SU-DHL-6 (cell line): ENCODE results near the gene FBXL20.
A peak's percentile ranks its signal among the peaks of the same experiment; 100 is the strongest.

ENCODE experiments used
- H2AFZ ChIP-seq: fragments of 200-600 bp; sonication (generic); 2 replicates; pipeline ENCODE4 v1.6.1; 2014; ENCODE audit warnings: low read depth, mild to moderate bottlenecking, moderate library complexity, mixed read lengths, antibody characterized with exemption, low read length; ENCODE audit not compliant: severe bottlenecking
- H3F3A ChIP-seq: fragments of 200-600 bp; shearing (Covaris generic); 2 replicates; pipeline ENCODE4 v1.6.0; 2016; ENCODE audit warnings: antibody characterized with exemption, mild to moderate bottlenecking; ENCODE audit not compliant: insufficient read depth
- H3K27ac ChIP-seq: fragments of 200-600 bp; sonication (generic); 2 replicates; pipeline ENCODE4 v1.5.1; 2016; ENCODE audit warnings: low read depth, mild to moderate bottlenecking, low read length, moderate library complexity, mixed read lengths
- H3K27me3 ChIP-seq: fragments of 200-600 bp; sonication (generic), shearing (Covaris generic); 2 replicates; pipeline ENCODE4 v1.6.0; 2014; ENCODE audit warnings: mild to moderate bottlenecking, low read length
- H3K36me3 ChIP-seq: fragments of 200-600 bp; sonication (generic); 2 replicates; pipeline ENCODE4 v1.6.1; 2014; ENCODE audit warnings: mild to moderate bottlenecking, low read length, mixed read lengths
- H3K4me2 ChIP-seq: fragments of 300-600, 200-600 bp; shearing (Covaris generic), sonication (generic); 2 replicates; pipeline ENCODE4 v1.6.0; 2014; ENCODE audit warnings: low read length, low read depth, mild to moderate bottlenecking; ENCODE audit not compliant: poor library complexity, severe bottlenecking
- H3K4me3 ChIP-seq: fragments of 200-600 bp; sonication (generic); 2 replicates; pipeline ENCODE4 v1.5.1; 2014; ENCODE audit warnings: antibody characterized with exemption, low read length, mild to moderate bottlenecking, mixed read lengths; ENCODE audit not compliant: insufficient read depth, poor library complexity, severe bottlenecking
- H3K79me2 ChIP-seq: fragments of 200-600 bp; sonication (generic); 2 replicates; pipeline ENCODE4 v1.6.1; 2014; ENCODE audit warnings: mild to moderate bottlenecking, low read length, moderate library complexity; ENCODE audit not compliant: insufficient read depth
- H3K9ac ChIP-seq: fragments of 200-600 bp; sonication (generic); 2 replicates; pipeline ENCODE4 v1.7.0; 2014; ENCODE audit warnings: mild to moderate bottlenecking, low read length
- H3K9me2 ChIP-seq: fragments of 200-600 bp; sonication (generic); replicated peaks from 2 replicates; pipeline ENCODE4 v1.6.1; 2014; ENCODE audit warnings: low read length; ENCODE audit not compliant: insufficient read depth
- H3K9me3 ChIP-seq: fragments of 200-600 bp; sonication (generic); 2 replicates; pipeline ENCODE4 v1.6.1; 2014; ENCODE audit warnings: low read length, mixed read lengths; ENCODE audit not compliant: insufficient read depth
- H4K20me1 ChIP-seq: fragments of 200-600 bp; sonication (generic); 2 replicates; pipeline ENCODE4 v1.6.1; 2014; ENCODE audit warnings: low read depth, mild to moderate bottlenecking, antibody characterized with exemption, low read length, moderate library complexity, mixed read lengths
- CTCF ChIP-seq: fragments of 200-600 bp; sonication (generic); IDR thresholded peaks from one replicate; pipeline ENCODE4 v1.5.1; 2017; ENCODE audit warnings: antibody characterized with exemption, mild to moderate bottlenecking, low read length, moderate library complexity; ENCODE audit not compliant: insufficient read depth, poor library complexity, severe bottlenecking
- EZH2phosphoT487 ChIP-seq: fragments of 200-600 bp; sonication (generic), shearing (Covaris generic); conservative IDR thresholded peaks from 2 replicates; pipeline ENCODE4 v1.6.1; 2018; ENCODE audit warnings: mild to moderate bottlenecking, antibody characterized with exemption, low read length, moderate library complexity, mixed read lengths

The FBXL20 gene

GRCh38 chr17:39244600-39245570 lies 156.5 kb downstream of the FBXL20 start:
- Histone ChIP-seq H3K4me3 (no peak overlapping the region), H3K79me2 (no peaks in the 10 kb centered on the region), H3K27ac (no peak overlapping the region)

GRCh38 chr17:39244016-39244599 lies 157.3 kb downstream of the FBXL20 start:
- no peak for TF ChIP-seq CTCF
- H3F3A ChIP-seq = no peaks in the 10 kb centered on the region
- no peaks in the 10 kb centered on the region for H3K79me2 ChIP-seq
- H3K9me3 ChIP-seq = no peaks in the 10 kb centered on the region
- H3K4me3 ChIP-seq = no peak overlapping the region
- H3K27ac ChIP-seq = no peak overlapping the region
- no peaks in the 10 kb centered on the region for H3K9me2 ChIP-seq
- no peaks in the 10 kb centered on the region for H3K36me3 ChIP-seq
- no peak overlapping the region for H2AFZ ChIP-seq
- no peaks in the 10 kb centered on the region for H4K20me1 ChIP-seq
- H3K4me2 ChIP-seq = no peak overlapping the region
- H3K27me3 ChIP-seq = no peaks in the 10 kb centered on the region
- H3K9ac ChIP-seq = no peak overlapping the region

More at GRCh38 chr17:39244600-39245570, 156.5 kb downstream of the FBXL20 start:
- Histone ChIP-seq H2AFZ (no peak overlapping the region), H3K9ac (no peak overlapping the region), H3F3A (no peaks in the 10 kb centered on the region), H3K27me3 (no peaks in the 10 kb centered on the region), H3K9me2 (no peaks in the 10 kb centered on the region), H3K9me3 (no peaks in the 10 kb centered on the region), H3K36me3 (no peaks in the 10 kb centered on the region), H4K20me1 (no peaks in the 10 kb centered on the region), H3K4me2 (no peak overlapping the region)
- no peak for TF ChIP-seq EZH2phosphoT487
- peak; percentile 83 for TF ChIP-seq CTCF

GRCh38 chr17:39243155-39243554 lies 158.3 kb downstream of the FBXL20 start:
- Histone ChIP-seq H3K9me2 (no peaks in the 10 kb centered on the region), H3K27me3 (no peaks in the 10 kb centered on the region), H4K20me1 (no peaks in the 10 kb centered on the region), H2AFZ (no peak overlapping the region), H3K27ac (no peak overlapping the region), H3K9ac (no peak overlapping the region), H3K9me3 (no peaks in the 10 kb centered on the region), H3K4me2 (no peak overlapping the region), H3K79me2 (no peaks in the 10 kb centered on the region), H3F3A (no peaks in the 10 kb centered on the region), H3K4me3 (no peak overlapping the region), H3K36me3 (no peaks in the 10 kb centered on the region)
- TF ChIP-seq EZH2phosphoT487 = no peak
- no peak for TF ChIP-seq CTCF
